Fibroblast of lung (primary cell): Measurements from ENCODE around the gene TSHZ1. TPM values are rescaled to one million over a fixed set of nuclear protein-coding genes. Genes with fewer than 3 reads are reported as not detected.

ENCODE experiments used
- DNase-seq, 2 donors: peaks; one replicate each; pipeline versions ENCODE4 v3.0.0 to v3.0.0-alpha.2; 2010; ENCODE audit warnings: low read depth in 2 of 2
- H2AFZ ChIP-seq: 2 replicates; pipeline ENCODE4 v1.5.1; 2012; ENCODE audit warnings: low read length, control low read depth, inconsistent platforms
- H3K27ac ChIP-seq: 2 replicates; pipeline ENCODE4 v1.5.1; 2011; ENCODE audit warnings: low read length, control low read depth; ENCODE audit not compliant: insufficient read depth
- H3K27me3 ChIP-seq: 2 replicates; pipeline ENCODE4 v1.5.1; 2011; ENCODE audit warnings: mild to moderate bottlenecking, low read length; ENCODE audit not compliant: control insufficient read depth, insufficient read depth
- H3K36me3 ChIP-seq: 2 replicates; pipeline ENCODE4 v1.5.1; 2011; ENCODE audit warnings: low read length; ENCODE audit not compliant: control insufficient read depth, insufficient read depth
- H3K4me1 ChIP-seq: 2 replicates; pipeline ENCODE4 v1.5.1; 2011; ENCODE audit warnings: low read length; ENCODE audit not compliant: control insufficient read depth, insufficient read depth; ENCODE audit errors: extremely low read depth
- H3K4me2 ChIP-seq: 2 replicates; pipeline ENCODE4 v1.5.1; 2011; ENCODE audit warnings: low read length, control low read depth; ENCODE audit not compliant: insufficient read depth; ENCODE audit errors: extremely low read depth
- H3K4me3 ChIP-seq, 4 experiments: fragments of 200-600 bp in 1 of 4; sonication (generic) in 1 of 4; replicated peaks in 1 of 4; 2 replicates each; pipeline ENCODE4 v1.5.1; 2011 to 2016; ENCODE audit warnings: low read length in 4 of 4, low read depth in 3 of 4, mild to moderate bottlenecking in 3 of 4, control low read depth in 2 of 4, inconsistent platforms in 1 of 4, mixed read lengths in 1 of 4; ENCODE audit not compliant: insufficient read depth in 1 of 4; ENCODE audit errors: control extremely low read depth in 1 of 4
- H3K79me2 ChIP-seq: 2 replicates; pipeline ENCODE4 v1.5.1; 2012; ENCODE audit warnings: mild to moderate bottlenecking, low read length, inconsistent platforms; ENCODE audit not compliant: control insufficient read depth, insufficient read depth
- H3K9ac ChIP-seq: 2 replicates; pipeline ENCODE4 v1.5.1; 2011; ENCODE audit warnings: mild to moderate bottlenecking, low read length, control low read depth; ENCODE audit not compliant: insufficient read depth
- H3K9me3 ChIP-seq: 2 replicates; pipeline ENCODE4 v1.5.1; 2012; ENCODE audit warnings: low read depth, low read length; ENCODE audit not compliant: control insufficient read depth, insufficient read depth
- H4K20me1 ChIP-seq: 2 replicates; pipeline ENCODE4 v1.5.1; 2011; ENCODE audit warnings: low read length; ENCODE audit not compliant: control insufficient read depth, insufficient read depth; ENCODE audit errors: extremely low read depth
- EZH2 ChIP-seq: IDR thresholded peaks from 2 replicates; pipeline ENCODE4 v1.5.1; 2012; ENCODE audit warnings: low read length, control low read depth, mild to moderate bottlenecking; ENCODE audit errors: missing control alignments
- polyA plus RNA-seq, 2 donors: library from polyadenylated mRNA; depleted of rRNA in 1 of 2; stranded (reverse) in 1 of 2; unstranded in 1 of 2; fragments of >200 nt; gene quantifications; 2 replicates each; pipeline ENCODE4 v1.2.1, GENCODE V29; 2011 to 2012; ENCODE audit warnings: missing spikeins in 1 of 2
- total RNA-seq: library from RNA; depleted of rRNA; stranded (reverse); fragments of >200 nt; gene quantifications from 2 replicates; pipeline ENCODE4 v1.2.1, GENCODE V29; 2014
- TF ChIP-seq, protein P1 (sequence below), 2 donors: IDR thresholded peaks in 1 of 2; conservative IDR thresholded peaks in 1 of 2; 1 replicate in 1 of 2; 2 replicates in 1 of 2; pipeline ENCODE4 v1.5.1; 2011 to 2012; ENCODE audit warnings: low read length in 2 of 2, control low read depth in 1 of 2, inconsistent platforms in 1 of 2, low read depth in 1 of 2, mild to moderate bottlenecking in 1 of 2

TSHZ1 gene
- total and polyA plus RNA-seq, 2 donors (not counting 1 experiment from before 2014, with no cell fraction given) = 4.3 TPM

DNA sequence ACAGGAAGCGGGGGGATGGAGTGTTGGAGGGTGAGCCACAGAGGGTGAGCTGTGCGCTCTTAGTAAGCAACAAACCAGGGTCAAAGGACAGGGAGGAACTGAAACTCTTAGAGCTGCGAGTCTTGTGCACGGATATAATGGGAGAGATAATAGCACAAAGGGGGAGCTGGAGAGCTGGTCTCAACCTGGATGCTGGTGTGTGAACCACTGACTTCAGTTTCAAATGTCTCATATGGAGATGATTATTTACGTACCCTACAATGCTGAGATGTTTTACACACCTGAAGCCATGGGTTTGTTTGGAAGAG is 37.5 kb upstream of the TSHZ1 start:
- Histone ChIP-seq H3K9ac (no peak overlapping the region), H3K27me3 (no peaks in the 10 kb centered on the region), H3K79me2 (no peaks in the 10 kb centered on the region), H3K4me2 (no peak overlapping the region), H3K9me3 (no peaks in the 10 kb centered on the region), H3K4me1 (no peaks in the 10 kb centered on the region), H3K4me3 (no peak overlapping the region), H4K20me1 (no peaks in the 10 kb centered on the region), H2AFZ (no peak overlapping the region), H3K27ac (no peak overlapping the region), H3K36me3 (no peaks in the 10 kb centered on the region)
- DNase-seq = peak in 1 of 2 donors; percentile 14
- no peak for TF ChIP-seq EZH2
- TF ChIP-seq, protein P1, sequence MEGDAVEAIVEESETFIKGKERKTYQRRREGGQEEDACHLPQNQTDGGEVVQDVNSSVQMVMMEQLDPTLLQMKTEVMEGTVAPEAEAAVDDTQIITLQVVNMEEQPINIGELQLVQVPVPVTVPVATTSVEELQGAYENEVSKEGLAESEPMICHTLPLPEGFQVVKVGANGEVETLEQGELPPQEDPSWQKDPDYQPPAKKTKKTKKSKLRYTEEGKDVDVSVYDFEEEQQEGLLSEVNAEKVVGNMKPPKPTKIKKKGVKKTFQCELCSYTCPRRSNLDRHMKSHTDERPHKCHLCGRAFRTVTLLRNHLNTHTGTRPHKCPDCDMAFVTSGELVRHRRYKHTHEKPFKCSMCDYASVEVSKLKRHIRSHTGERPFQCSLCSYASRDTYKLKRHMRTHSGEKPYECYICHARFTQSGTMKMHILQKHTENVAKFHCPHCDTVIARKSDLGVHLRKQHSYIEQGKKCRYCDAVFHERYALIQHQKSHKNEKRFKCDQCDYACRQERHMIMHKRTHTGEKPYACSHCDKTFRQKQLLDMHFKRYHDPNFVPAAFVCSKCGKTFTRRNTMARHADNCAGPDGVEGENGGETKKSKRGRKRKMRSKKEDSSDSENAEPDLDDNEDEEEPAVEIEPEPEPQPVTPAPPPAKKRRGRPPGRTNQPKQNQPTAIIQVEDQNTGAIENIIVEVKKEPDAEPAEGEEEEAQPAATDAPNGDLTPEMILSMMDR (conservative IDR thresholded peaks at IDR 0.05 in 1 of 2, IDR thresholded peaks at IDR 0.05 in 1 of 2; ENCODE audit: low read depth in 1 of 2, low read length in 2 of 2) = peak in 1 of 2 donors; percentile 7

DNA sequence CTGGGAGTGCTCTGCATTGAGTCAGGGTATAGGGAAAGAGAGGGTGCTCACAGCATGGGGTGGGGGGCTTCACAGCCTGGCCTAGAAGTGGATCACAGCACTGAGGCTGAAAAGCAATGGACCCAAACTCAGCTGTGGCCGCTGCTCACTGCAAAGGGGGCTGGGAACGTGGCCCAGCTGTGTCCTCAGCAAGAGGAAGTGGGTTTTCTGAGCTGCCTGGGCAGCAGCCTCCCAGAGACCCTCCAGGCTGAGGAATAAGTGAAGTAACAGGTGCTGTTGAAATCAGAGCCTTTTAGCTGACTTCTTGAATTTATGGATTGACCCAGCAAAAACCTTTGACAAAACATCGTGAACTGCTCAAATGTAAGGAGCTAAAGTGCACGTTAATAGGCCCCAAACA is 36.9 kb upstream of the TSHZ1 start:
- Histone ChIP-seq H3K4me2 (no peak overlapping the region), H3K4me1 (no peaks in the 10 kb centered on the region), H2AFZ (no peak overlapping the region), H3K27me3 (no peaks in the 10 kb centered on the region), H3K79me2 (no peaks in the 10 kb centered on the region), H3K4me3 (no peak overlapping the region), H3K9me3 (no peaks in the 10 kb centered on the region), H3K36me3 (no peaks in the 10 kb centered on the region), H3K9ac (no peak overlapping the region), H3K27ac (no peak overlapping the region), H4K20me1 (no peaks in the 10 kb centered on the region)
- DNase-seq = no peak
- TF ChIP-seq, protein P1 (conservative IDR thresholded peaks at IDR 0.05 in 1 of 2, IDR thresholded peaks at IDR 0.05 in 1 of 2; ENCODE audit: low read depth in 1 of 2, low read length in 2 of 2) = no peak
- TF ChIP-seq EZH2 = no peak

DNA sequence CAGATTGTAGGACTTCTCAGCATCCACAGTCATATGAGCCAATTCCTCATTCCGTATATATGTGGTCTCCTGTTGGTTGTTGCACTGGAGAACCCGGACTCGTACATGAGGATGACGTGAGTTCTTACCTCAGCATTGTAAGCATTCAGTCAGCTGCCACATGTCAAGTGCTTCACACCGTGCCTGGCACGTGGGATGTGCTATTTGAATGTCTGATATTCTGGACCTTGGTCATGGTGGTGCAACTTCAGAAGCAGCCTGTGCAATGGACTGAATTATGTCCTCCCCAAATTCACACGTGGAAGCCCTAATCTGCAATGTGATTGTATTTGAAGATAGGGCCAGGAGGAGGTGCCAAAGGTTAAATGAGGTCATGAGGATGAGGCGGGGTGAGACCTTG is 33.7 kb upstream of the TSHZ1 start:
- no peaks in the 10 kb centered on the region for H4K20me1 ChIP-seq
- no peaks in the 10 kb centered on the region for H3K27me3 ChIP-seq
- no peak overlapping the region for H3K27ac ChIP-seq
- H2AFZ ChIP-seq = no peak overlapping the region
- H3K4me1 ChIP-seq = no peaks in the 10 kb centered on the region
- no peak for TF ChIP-seq EZH2
- TF ChIP-seq, protein P1 (conservative IDR thresholded peaks at IDR 0.05 in 1 of 2, IDR thresholded peaks at IDR 0.05 in 1 of 2; ENCODE audit: low read depth in 1 of 2, low read length in 2 of 2) = no peak
- DNase-seq = no peak
- no peaks in the 10 kb centered on the region for H3K36me3 ChIP-seq
- H3K4me2 ChIP-seq = no peak overlapping the region
- no peak overlapping the region for H3K4me3 ChIP-seq
- H3K9me3 ChIP-seq = no peaks in the 10 kb centered on the region
- H3K79me2 ChIP-seq = no peaks in the 10 kb centered on the region
- no peak overlapping the region for H3K9ac ChIP-seq
